22Rv1 (cell line): ENCODE measurements around the gene GRAP2.

ENCODE experiments used
- ZFX ChIP-seq: fragments of 450-650 bp; IDR thresholded peaks from 2 replicates; pipeline ENCODE4 v1.6.1; 2017; ENCODE audit warnings: antibody characterized with exemption, borderline replicate concordance
- TF ChIP-seq, protein P1 (sequence below): fragments of 450-650 bp; IDR thresholded peaks from 2 replicates; pipeline ENCODE4 v1.5.1; 2017; ENCODE audit warnings: mild to moderate bottlenecking

DNA sequence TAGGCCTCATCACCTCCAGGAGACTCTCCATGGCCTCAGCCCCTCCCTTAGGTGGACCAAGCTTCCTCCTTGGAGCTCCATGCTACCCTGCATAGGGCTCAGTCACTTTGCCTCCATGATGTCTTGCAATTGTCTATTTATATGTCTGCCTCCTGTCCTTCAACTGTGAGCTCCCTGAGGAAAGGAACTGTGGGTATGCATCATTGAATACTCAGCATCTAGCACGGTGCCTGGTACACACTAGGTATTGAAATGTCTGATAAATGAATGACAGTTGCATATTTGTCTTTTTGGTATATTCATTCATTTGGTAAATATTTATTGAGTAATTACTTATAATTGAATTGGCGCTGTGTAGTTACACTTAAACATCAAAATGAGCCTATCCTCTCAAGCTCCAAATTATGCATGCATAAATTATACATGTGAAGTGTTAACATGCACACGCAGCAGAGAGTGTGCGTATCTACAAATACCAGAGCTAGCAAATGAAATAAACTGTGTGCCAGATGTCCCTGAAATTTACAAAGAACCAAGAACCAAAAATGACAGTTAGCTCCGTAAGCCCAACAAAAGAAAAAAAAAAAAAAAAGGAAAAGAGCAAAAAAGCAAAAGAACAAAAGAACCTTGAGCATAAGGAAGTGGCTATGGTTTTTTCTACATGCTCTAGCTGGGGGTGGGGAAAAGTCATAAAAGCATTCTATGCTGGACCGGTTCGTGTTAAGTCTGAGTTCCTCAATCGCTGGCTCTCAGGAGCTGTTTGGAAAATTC lies 25.2 kb downstream of the GRAP2 start:
- TF ChIP-seq, protein P1, sequence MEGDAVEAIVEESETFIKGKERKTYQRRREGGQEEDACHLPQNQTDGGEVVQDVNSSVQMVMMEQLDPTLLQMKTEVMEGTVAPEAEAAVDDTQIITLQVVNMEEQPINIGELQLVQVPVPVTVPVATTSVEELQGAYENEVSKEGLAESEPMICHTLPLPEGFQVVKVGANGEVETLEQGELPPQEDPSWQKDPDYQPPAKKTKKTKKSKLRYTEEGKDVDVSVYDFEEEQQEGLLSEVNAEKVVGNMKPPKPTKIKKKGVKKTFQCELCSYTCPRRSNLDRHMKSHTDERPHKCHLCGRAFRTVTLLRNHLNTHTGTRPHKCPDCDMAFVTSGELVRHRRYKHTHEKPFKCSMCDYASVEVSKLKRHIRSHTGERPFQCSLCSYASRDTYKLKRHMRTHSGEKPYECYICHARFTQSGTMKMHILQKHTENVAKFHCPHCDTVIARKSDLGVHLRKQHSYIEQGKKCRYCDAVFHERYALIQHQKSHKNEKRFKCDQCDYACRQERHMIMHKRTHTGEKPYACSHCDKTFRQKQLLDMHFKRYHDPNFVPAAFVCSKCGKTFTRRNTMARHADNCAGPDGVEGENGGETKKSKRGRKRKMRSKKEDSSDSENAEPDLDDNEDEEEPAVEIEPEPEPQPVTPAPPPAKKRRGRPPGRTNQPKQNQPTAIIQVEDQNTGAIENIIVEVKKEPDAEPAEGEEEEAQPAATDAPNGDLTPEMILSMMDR: no peak
- TF ChIP-seq ZFX: no peak
